H1 (cell line): Measurements from ENCODE around the gene IL21. TPM values are rescaled to one million over a fixed set of nuclear protein-coding genes. Genes with fewer than 3 reads are reported as not detected.

ENCODE experiments used
- KDM4A ChIP-seq: IDR thresholded peaks from one replicate; pipeline ENCODE4 v1.7.1; 2012; ENCODE audit warnings: low read depth, mild to moderate bottlenecking, moderate library complexity, low read length, inconsistent platforms; ENCODE audit not compliant: severe bottlenecking
- MAX ChIP-seq: IDR thresholded peaks from 2 replicates; pipeline ENCODE4 v1.6.1; 2012; ENCODE audit warnings: inconsistent platforms
- RBBP5 ChIP-seq: IDR thresholded peaks from 2 replicates; pipeline ENCODE4 v1.7.1; 2012; ENCODE audit warnings: low read depth, mild to moderate bottlenecking, inconsistent platforms, low read length, moderate library complexity, borderline replicate concordance
- RXRA ChIP-seq: IDR thresholded peaks from 2 replicates; pipeline ENCODE4 v1.6.1; 2011; ENCODE audit warnings: low read depth, mild to moderate bottlenecking, low read length, moderate library complexity; ENCODE audit not compliant: insufficient read depth
- SIRT6 ChIP-seq: IDR thresholded peaks from one replicate; pipeline ENCODE4 v1.7.1; 2012; ENCODE audit warnings: low read length, inconsistent platforms
- USF2 ChIP-seq: IDR thresholded peaks from 2 replicates; pipeline ENCODE4 v1.6.1; 2011; ENCODE audit warnings: low read length, improper control_type of control experiment
- polyA plus RNA-seq, 7 experiments: library from polyadenylated mRNA; depleted of rRNA in 3 of 7; stranded (reverse) in 5 of 7; unstranded in 2 of 7; fragments of >200 nt in 5 of 7; fragments of 200-250 nt in 2 of 7; gene quantifications; 1 replicate in 5 of 7; 2 replicates in 1 of 7; 4 replicates in 1 of 7; pipeline versions ENCODE4 v1.2.1 to v1.2.3, GENCODE V29; 2011 to 2013; ENCODE audit warnings: missing spikeins in 2 of 7, mixed read lengths in 2 of 7
- total RNA-seq: library from RNA; stranded (reverse); fragmentation: NEBNext Ultra II Directional; extraction: Animal tissue kit (Norgen Biotek cat#: 25700); gene quantifications from 2 replicates; pipeline ENCODE4 v1.2.1, GENCODE V29; 2021

The IL21 gene
- total and polyA plus RNA-seq, 2 of the 8 experiments (the other 6 are each of a cell fraction or from before 2014, with no cell fraction given) = not detected

GRCh38 chr4:122643257-122643656 is 22.4 kb upstream of the IL21 start (continued):
- TF ChIP-seq MAX = no peak
- no peak for TF ChIP-seq KDM4A
- no peak for TF ChIP-seq SIRT6
- TF ChIP-seq RXRA = no peak
- no peak for TF ChIP-seq USF2
- TF ChIP-seq RBBP5 = no peak
